Neuron (in vitro differentiated cells): ENCODE results near the gene TJP1.
"Not testable (repeated sequence)": the region's sequence is repeated elsewhere in the genome, so short reads cannot be mapped to it uniquely, and the experiment has no call there.

Experiments used
- H2AFZ ChIP-seq: one replicate; pipeline ENCODE4 v1.6.1; 2013; ENCODE audit warnings: low read depth, mild to moderate bottlenecking, inconsistent platforms, low read length, moderate library complexity
- H3K27me3 ChIP-seq: one replicate; pipeline ENCODE4 v1.6.1; 2013; ENCODE audit warnings: low read length; ENCODE audit not compliant: insufficient read depth
- H3K36me3 ChIP-seq: one replicate; pipeline ENCODE4 v1.6.1; 2013; ENCODE audit warnings: low read length; ENCODE audit not compliant: insufficient read depth
- H3K4me1 ChIP-seq: one replicate; pipeline ENCODE4 v1.6.1; 2013; ENCODE audit warnings: low read length; ENCODE audit not compliant: insufficient read depth
- H3K4me3 ChIP-seq: 2 replicates; pipeline ENCODE4 v1.5.1; 2013; ENCODE audit warnings: mild to moderate bottlenecking, low read length, moderate library complexity
- H3K9me3 ChIP-seq: one replicate; pipeline ENCODE4 v1.6.1; 2013; ENCODE audit warnings: low read length

TJP1 gene

DNA sequence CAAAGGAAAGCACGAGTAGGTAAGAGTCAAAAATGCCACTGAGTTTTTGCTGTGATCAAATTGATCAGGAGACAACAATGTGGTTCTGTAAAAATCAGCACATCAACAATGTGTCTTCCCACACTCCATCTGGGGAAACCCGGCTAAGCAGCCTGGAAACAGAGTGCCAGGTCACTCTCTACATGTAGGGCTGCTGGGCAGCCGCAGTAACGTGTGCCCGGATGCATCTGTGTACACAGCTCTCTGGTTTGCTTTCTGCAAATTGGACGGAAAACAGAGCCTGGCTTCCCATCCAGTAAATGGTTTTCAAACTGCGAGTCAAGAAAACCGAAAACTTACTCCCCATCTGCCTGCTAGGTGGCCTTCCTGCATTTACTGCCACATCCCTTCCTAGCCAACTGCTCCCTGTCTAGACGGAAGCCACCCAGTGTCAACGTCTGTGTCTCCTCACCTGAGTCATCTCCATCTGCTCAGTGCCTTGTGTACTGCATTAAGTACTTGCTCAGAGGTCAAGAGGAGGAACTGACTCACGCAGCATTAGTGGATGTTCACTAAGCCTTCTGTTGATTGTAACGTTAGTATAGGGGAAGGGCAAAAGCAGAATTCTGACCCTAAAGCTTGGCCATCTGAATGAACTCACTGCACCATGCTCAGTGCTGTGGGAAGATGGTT lies 124.1 kb downstream of the TJP1 start:
- Histone ChIP-seq H3K27me3 (no peaks in the 10 kb centered on the region), H3K4me1 (no peaks in the 10 kb centered on the region), H3K9me3 (no peaks in the 10 kb centered on the region), H2AFZ (no peak overlapping the region), H3K36me3 (peaks cover 33% of the 10 kb centered on the region), H3K4me3 (no peak overlapping the region)

DNA sequence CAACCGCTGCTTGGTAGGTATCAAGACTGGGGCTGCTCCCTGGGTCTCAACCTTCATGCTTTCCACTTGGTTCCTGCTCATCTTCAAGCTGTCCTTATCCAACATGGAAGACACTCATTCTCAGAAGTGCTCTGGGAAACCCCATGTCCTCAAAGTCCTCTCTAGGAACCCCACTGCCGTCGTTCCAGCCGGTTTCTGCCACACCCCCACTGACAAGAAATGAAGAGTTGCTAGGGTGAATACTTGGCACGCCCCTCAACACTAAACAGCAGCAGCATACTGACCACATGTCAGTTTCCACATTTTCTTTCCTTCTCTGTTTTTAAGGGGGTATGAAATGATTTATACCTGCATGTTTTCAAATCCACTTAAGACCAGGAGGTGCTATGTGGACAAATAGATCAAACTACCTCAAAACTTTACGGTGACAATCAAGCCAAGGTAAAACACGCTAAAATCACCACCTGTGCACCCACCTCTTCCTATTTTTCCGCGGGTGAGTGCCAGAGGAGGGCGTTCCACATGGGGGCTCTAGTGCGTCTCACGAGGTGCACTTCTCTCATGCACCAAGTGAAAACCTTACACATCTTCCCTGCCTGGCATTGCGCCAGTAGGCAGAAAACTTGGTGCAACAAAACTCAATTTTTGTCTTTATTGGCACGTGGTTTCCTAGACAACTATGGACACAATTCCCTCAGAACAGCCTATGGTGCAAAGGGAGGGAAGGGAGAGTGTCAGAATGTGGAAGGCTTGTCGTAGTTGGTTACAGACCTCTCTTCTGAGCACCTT lies 125.1 kb downstream of the TJP1 start:
- Histone ChIP-seq H3K4me3 (no peak overlapping the region), H3K27me3 (no peaks in the 10 kb centered on the region), H3K4me1 (no peaks in the 10 kb centered on the region), H3K9me3 (no peaks in the 10 kb centered on the region), H2AFZ (no peak overlapping the region), H3K36me3 (peaks cover 25% of the 10 kb centered on the region)

GRCh38 chr15:29696506-29696905 lies 125.8 kb downstream of the TJP1 start:
- H3K4me3 ChIP-seq, H3K9me3 ChIP-seq, H2AFZ ChIP-seq, H3K27me3 ChIP-seq, H3K4me1 ChIP-seq: not testable (repeated sequence)
- H3K36me3 ChIP-seq, result peaks cover 25% of the 10 kb centered on the region

DNA sequence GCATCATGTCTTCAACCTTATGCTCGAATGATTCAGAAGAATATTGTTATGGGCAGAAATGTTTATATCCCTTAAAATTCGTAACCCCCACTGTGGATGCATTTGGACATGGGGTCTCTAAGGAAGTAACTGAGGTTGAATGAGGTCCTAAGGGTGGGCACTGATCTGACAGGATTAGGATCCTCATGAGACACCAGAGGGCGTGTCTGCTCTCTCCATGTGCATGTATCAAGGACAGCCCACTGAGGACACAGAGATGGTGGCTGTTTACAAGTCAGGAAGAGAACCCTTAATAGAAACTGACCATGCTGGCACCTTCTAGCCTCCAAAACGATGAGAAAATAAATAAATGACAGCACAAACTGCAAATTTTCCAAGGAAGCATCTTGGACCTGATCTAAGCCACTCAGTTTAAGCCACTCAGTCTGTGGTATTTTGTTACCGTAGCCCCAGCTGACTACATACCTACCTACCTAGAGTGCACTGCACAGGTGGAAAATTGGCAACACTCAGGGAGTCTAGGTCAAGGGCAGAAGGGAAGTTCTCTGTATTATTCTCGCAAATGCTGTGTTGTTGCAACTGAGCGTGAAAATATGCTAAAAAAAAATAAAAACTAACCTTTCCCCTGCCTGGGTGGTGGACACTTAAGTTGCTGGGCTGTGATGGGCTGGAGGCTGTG lies 126.6 kb downstream of the TJP1 start:
- Histone ChIP-seq H3K9me3 (no peaks in the 10 kb centered on the region), H2AFZ (no peak overlapping the region), H3K36me3 (peaks cover 16% of the 10 kb centered on the region), H3K4me3 (no peak overlapping the region), H3K27me3 (no peaks in the 10 kb centered on the region), H3K4me1 (no peaks in the 10 kb centered on the region)

GRCh38 chr15:29693225-29693624 lies 129.0 kb downstream of the TJP1 start:
- Histone ChIP-seq H2AFZ (no peak overlapping the region), H3K9me3 (no peaks in the 10 kb centered on the region), H3K4me1 (no peaks in the 10 kb centered on the region), H3K4me3 (no peak overlapping the region), H3K36me3 (no peaks in the 10 kb centered on the region), H3K27me3 (no peaks in the 10 kb centered on the region)

DNA sequence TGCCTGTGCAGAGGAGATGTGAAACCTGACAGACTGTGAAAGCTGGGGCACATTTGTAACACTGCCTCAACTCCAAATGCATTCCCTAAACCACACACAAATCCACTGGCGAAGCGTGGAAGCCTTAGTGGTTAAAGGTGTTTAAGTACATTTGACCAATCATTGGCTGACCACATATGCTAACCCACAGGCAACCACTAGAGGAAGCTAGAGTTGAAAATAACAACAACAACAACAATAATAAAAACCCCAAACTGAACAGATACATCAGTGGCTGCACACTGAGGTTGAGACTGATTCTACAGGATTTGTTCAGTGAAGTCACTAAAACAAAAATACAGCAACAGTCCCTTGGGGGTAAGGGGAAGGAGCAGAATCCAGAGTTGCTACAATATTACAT lies 129.7 kb downstream of the TJP1 start:
- H3K36me3 ChIP-seq, result no peaks in the 10 kb centered on the region
- H3K9me3 ChIP-seq, result no peaks in the 10 kb centered on the region
- no peaks in the 10 kb centered on the region for H3K27me3 ChIP-seq
- H2AFZ ChIP-seq, result no peak overlapping the region
- H3K4me1 ChIP-seq, result no peaks in the 10 kb centered on the region
- H3K4me3 ChIP-seq, result no peak overlapping the region

DNA sequence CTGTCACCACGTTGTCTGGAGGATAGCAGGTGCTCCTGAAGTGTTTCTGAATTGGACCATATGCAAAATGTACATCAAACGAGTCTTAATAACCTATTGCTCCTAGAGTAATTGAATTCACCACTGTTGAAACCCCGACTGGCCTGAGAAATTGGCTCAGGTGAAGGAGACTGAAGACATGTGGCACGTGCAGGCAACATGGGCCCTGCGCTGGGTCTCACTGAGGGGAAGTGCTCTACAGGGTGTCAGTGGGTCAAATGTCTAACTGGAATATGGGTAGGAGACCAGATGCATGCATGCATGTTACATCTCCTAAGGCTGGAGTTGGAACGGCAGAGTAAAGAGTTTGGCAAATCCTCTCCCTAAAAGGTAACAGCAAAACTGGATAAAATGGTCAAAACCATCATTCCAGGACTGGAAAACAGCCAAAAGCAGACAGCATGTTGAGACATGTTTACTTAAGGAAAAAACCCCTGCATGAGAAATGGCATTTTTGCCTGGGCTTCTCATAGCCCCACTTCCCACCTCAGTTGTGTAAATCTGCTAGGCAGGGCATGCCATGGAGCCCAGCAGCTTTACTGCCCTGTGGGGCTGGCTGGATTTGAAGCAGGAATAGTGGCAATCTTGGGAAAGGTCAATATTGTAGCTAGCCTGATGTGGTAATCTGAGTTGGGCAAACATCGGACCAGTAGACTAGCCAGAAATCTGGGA lies 131.3 kb downstream of the TJP1 start:
- Histone ChIP-seq H3K27me3 (no peaks in the 10 kb centered on the region), H3K36me3 (no peaks in the 10 kb centered on the region), H3K4me3 (no peak overlapping the region), H3K4me1 (no peaks in the 10 kb centered on the region), H2AFZ (no peak overlapping the region), H3K9me3 (no peaks in the 10 kb centered on the region)

DNA sequence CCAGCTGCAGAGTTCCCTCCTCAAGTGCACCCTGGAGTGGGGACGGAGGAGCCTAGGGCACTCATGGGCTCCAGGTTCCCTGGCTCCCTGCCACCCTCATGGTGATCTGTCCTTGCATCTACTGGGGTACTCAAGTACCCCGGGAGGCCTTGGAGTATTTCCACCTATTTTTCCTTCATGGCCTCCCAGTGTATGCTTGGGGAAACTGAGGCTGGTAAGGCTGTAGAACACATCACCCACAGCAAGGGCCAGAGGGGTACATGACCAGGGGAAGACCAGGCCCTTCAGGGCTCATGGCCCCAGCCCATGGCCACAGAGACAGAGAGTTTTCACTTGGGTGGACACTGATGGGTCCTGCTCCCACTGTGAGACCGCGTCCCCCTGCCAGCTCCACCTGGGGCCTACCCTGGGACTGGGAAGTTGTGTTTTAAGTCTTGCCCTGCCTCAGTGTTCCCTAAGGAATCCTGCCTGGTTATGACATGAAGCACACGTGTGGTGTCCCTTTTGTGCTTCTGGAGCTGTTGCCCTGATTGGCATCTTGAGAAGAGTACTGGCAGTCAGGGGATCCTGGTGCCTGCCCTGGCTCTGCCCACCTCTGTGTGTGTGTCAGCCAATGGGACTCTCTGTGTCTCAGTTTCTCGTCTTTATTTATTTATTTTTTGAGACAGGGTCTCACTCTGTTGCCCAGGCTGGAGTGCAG lies 132.8 kb downstream of the TJP1 start:
- Histone ChIP-seq H3K9me3 (no peaks in the 10 kb centered on the region), H3K27me3 (no peaks in the 10 kb centered on the region), H3K4me1 (no peaks in the 10 kb centered on the region), H3K36me3 (no peaks in the 10 kb centered on the region), H2AFZ (no peak overlapping the region), H3K4me3 (no peak overlapping the region)

- Histone ChIP-seq H3K9me3 (no peaks in the 10 kb centered on the region), H3K4me1 (no peaks in the 10 kb centered on the region), H3K4me3 (no peak overlapping the region), H2AFZ (no peak overlapping the region), H3K36me3 (no peaks in the 10 kb centered on the region), H3K27me3 (no peaks in the 10 kb centered on the region)
Measured at GRCh38 chr15:29688506-29689286, 133.6 kb downstream of the TJP1 start.

- Histone ChIP-seq H3K27me3 (no peaks in the 10 kb centered on the region), H3K9me3 (no peaks in the 10 kb centered on the region), H3K4me1 (no peaks in the 10 kb centered on the region), H2AFZ (no peak overlapping the region), H3K4me3 (no peak overlapping the region), H3K36me3 (no peaks in the 10 kb centered on the region)
Measured at GRCh38 chr15:29687939-29688505, 134.2 kb downstream of the TJP1 start.

DNA sequence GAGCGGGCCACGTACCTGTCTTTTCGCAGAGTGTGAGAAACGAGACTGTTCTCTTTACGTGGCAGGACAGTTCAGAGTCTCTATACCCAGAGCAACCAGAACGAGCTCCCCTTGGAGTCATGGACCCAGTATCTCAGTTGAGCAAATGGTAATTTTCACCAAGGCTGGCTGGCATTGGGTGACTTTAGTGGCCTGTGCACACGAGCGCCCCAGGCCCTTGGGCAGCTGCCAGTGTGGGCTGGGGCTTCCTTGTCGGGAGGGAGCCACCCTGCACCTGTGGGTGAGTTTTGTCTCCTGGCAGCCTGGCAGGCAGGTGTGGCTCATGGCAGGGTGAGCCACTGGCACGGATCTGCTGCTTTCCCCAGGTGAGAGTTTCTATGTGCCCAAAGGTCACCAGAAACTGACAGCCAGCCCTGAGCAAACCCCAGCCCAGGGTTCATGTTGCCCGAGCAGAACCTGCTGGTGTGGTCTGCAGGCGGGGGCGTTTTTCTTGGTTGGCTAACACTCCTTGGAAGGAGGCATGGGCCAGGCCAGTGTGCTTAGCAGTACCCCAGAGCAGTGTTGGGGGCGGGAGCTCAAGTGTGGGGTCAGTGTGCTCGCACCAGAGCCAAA lies 135.0 kb downstream of the TJP1 start:
- Histone ChIP-seq H3K9me3 (no peaks in the 10 kb centered on the region), H3K36me3 (no peaks in the 10 kb centered on the region), H3K27me3 (no peaks in the 10 kb centered on the region)

More for the DNA sequence above, 135.0 kb downstream of the TJP1 start:
- Histone ChIP-seq H3K4me1 (no peaks in the 10 kb centered on the region), H3K4me3 (no peak overlapping the region), H2AFZ (no peak overlapping the region)
